NCI-H187 treated with DMSO at 0.1 percent for 48 hours (cell line): ENCODE measurements around the gene USP2.

Source experiments
- DNase-seq: peaks from one replicate; lab custom pipeline; 2025; lab: John Stamatoyannopoulos, UW

USP2 gene

DNA sequence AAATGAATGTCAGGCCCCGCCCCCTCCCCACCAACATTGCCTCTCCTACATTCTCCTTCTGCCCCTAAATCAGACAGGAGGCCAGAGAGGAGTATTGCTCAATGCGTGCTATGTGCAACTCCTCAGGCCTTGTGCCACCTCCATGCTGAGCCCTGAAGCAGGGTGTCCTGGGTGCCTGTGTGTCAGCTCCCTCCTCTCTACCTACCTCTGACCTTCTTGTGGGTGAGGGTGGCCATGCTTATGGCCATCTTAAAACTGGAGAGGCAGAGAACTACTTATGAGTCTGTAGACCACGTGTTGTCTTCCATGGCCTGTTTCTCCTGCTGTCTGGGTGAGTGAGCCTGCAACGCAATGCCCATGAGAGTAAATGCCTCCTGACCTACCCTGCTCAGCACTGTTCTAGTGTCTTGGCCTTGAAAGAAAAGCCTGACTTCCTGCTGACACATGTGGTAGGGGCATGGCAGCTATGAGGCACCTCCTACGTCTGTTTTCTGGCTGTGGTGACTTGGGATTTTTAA is 75.1 kb downstream of the USP2 start:
- DNase-seq, result no peak

DNA sequence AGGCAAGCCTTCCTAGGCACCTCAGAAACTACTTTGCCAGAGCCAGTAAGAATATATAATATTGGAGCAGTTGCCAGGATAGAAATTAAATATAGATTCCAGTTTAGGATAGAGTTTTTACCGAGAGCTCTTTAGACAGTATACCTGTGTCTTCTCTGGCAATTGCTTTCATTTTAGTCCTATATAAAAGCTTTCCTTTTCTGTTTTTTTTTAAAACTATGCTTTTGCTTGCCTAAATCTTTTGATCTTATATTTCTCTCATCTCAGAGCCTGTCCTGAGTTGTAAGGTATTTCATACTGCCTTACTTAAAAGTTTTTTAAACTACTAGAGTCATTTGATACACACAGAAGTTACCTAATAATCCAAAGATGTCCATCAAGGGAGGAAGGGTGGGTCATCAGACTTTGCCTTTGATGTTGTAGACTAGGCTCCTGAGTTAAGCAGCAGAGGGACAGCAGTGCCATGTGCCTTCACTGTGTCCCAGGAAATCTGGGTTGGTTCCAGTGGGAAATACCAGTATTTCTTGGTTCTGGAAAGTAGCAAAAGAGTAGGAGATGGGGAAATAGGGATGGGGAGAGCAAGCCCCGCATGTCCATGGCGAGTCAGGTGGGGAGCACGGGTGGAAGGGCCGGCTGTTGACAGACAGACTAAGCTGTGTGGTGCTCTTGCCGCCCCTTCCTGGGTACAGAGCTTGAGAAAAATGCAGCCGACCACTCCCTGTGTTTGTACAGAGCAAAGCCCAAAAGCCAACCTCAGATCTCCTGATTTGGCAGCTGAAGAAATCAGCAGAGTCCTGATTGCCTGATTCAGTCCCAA is 75.7 kb downstream of the USP2 start:
- no peak for DNase-seq
